K562 (cell line): Measurements from ENCODE around the gene NRCAM. TPM values are rescaled to one million over a fixed set of nuclear protein-coding genes. Genes with fewer than 3 reads are reported as not detected.

Source experiments
- ATAC-seq: fragments of 200-7000 bp; cut with Tn5 transposase; 3 replicates; pipeline ENCODE4 v1.9.1; 2020; ENCODE audit warnings: moderate library complexity
- BruUV-seq: library from RNA; stranded (reverse); fragments of 400-500 nt; replicated peaks from 2 replicates; lab custom pipeline; 2021; lab: Mats Ljungman, UMichigan
- CTCF ChIA-PET: fragments of 300-600 bp; formaldehyde crosslinking; extraction: SDS; loops from one replicate; lab custom pipeline; 2021; ENCODE audit warnings: low intra/inter-chr PET ratio; lab: Yijun Ruan, JAX
- POLR2A ChIA-PET: fragments of 300-600, 350-650 bp; sonication (Branson Sonifier 250); formaldehyde crosslinking; extraction: SDS; loops from one replicate; lab custom pipeline; 2021; ENCODE audit warnings: antibody characterized with exemption, inconsistent platforms; lab: Yijun Ruan, JAX
- DNase-seq, 4 experiments: peaks; one replicate each; pipeline versions ENCODE4 v3.0.0 to v3.0.0-alpha.2; 2011 to 2018; ENCODE audit warnings: low spot score in 3 of 4, mixed read lengths in 3 of 4; ENCODE audit errors: extremely low read depth in 1 of 4
- FAIRE-seq: peaks from 2 replicates; lab custom pipeline; 2011; peaks lifted over from hg19 to GRCh38; lab: Jason Lieb, UNC
- H2AFZ ChIP-seq: 2 replicates; pipeline ENCODE4 v1.6.0; 2011; ENCODE audit warnings: low read depth, low read length, control low read depth, inconsistent platforms
- H3K27ac ChIP-seq: fragments of 200-600 bp; 3 replicates; pipeline ENCODE4 v1.8.0; 2011; ENCODE audit warnings: low read depth, mild to moderate bottlenecking, control low read depth, inconsistent platforms, low read length, moderate library complexity, mixed read lengths; ENCODE audit errors: extremely low read depth
- H3K27me3 ChIP-seq, 2 experiments: fragments of 300-600 bp in 1 of 2; 2 replicates in 1 of 2; 3 replicates in 1 of 2; pipeline versions ENCODE4 v1.6.0 to v1.8.0; 2011; ENCODE audit warnings: inconsistent platforms in 2 of 2, low read length in 2 of 2, mild to moderate bottlenecking in 1 of 2, mixed read lengths in 1 of 2, moderate library complexity in 1 of 2; ENCODE audit not compliant: control insufficient read depth in 2 of 2, insufficient read depth in 2 of 2
- H3K36me3 ChIP-seq: fragments of 300-600 bp; 3 replicates; pipeline ENCODE4 v1.8.0; 2011; ENCODE audit warnings: mild to moderate bottlenecking, low read length, inconsistent platforms; ENCODE audit not compliant: control insufficient read depth, insufficient read depth
- H3K4me1 ChIP-seq, 2 experiments: fragments of 200-600 bp in 1 of 2; replicated peaks in 1 of 2; 2 replicates in 1 of 2; 3 replicates in 1 of 2; pipeline versions ENCODE4 v1.5.1 to v1.8.0; 2011; ENCODE audit warnings: inconsistent platforms in 2 of 2, low read length in 2 of 2, mild to moderate bottlenecking in 1 of 2, mixed read lengths in 1 of 2, moderate library complexity in 1 of 2; ENCODE audit not compliant: control insufficient read depth in 2 of 2, insufficient read depth in 2 of 2
- H3K4me2 ChIP-seq: 2 replicates; pipeline ENCODE4 v1.6.1; 2011; ENCODE audit warnings: low read length, control low read depth, inconsistent platforms, mixed read lengths; ENCODE audit not compliant: insufficient read depth
- H3K4me3 ChIP-seq: fragments of 200-600 bp; sonication (generic), shearing (Covaris generic); 2 replicates; pipeline ENCODE4 v1.5.1; 2016; ENCODE audit warnings: control low read depth, inconsistent platforms
- H3K79me2 ChIP-seq: fragments of 200-600 bp; 3 replicates; pipeline ENCODE4 v1.8.0; 2011; ENCODE audit warnings: low read length, inconsistent platforms; ENCODE audit not compliant: control insufficient read depth, insufficient read depth
- H3K9ac ChIP-seq, 2 experiments: 2 replicates each; pipeline versions ENCODE4 v1.6.0 to v1.6.1; 2011; ENCODE audit warnings: low read depth in 2 of 2, low read length in 2 of 2, control low read depth in 1 of 2, inconsistent platforms in 1 of 2, mild to moderate bottlenecking in 1 of 2, mixed read lengths in 1 of 2; ENCODE audit not compliant: insufficient read depth in 1 of 2
- H3K9me1 ChIP-seq: one replicate; pipeline ENCODE4 v1.6.0; 2011; ENCODE audit warnings: inconsistent platforms, mild to moderate bottlenecking, low read length, moderate library complexity; ENCODE audit not compliant: control insufficient read depth, insufficient read depth
- H3K9me3 ChIP-seq: replicated peaks from 2 replicates; pipeline ENCODE4 v1.5.1; 2011; ENCODE audit warnings: low read depth, low read length, inconsistent platforms; ENCODE audit not compliant: control insufficient read depth, insufficient read depth
- H4K20me1 ChIP-seq: replicated peaks from 2 replicates; pipeline ENCODE4 v1.6.1; 2011; ENCODE audit warnings: low read length, inconsistent platforms, mixed read lengths; ENCODE audit not compliant: control insufficient read depth, insufficient read depth
- JUN ChIP-seq, 2 experiments: sonication (generic) in 1 of 2; formaldehyde crosslinking in 1 of 2; IDR thresholded peaks; 2 replicates each; pipeline versions ENCODE4 v1.6.1 to v1.8.0; 2012 to 2022; ENCODE audit warnings: borderline replicate concordance in 2 of 2, mild to moderate bottlenecking in 2 of 2, improper control_type of control experiment in 1 of 2, low read depth in 1 of 2, low read length in 1 of 2, missing genetic modification reagents in 1 of 2
- KLF10 ChIP-seq: fragments of 250-450 bp; sonication (Bioruptor Pico); IDR thresholded peaks from 2 replicates; pipeline ENCODE4 v1.6.1; 2021; ENCODE audit warnings: matching md5 sums
- NFE2 ChIP-seq: IDR thresholded peaks from 2 replicates; pipeline ENCODE4 v1.6.1; 2014; ENCODE audit warnings: antibody characterized with exemption, low read depth
- NFIC ChIP-seq: fragments of 450-650 bp; IDR thresholded peaks from 2 replicates; pipeline ENCODE4 v1.6.1; 2017; ENCODE audit warnings: mild to moderate bottlenecking, inconsistent platforms
- SPI1 ChIP-seq: IDR thresholded peaks from 2 replicates; pipeline ENCODE4 v1.6.1; 2011; ENCODE audit warnings: low read depth, low read length, control low read depth, borderline replicate concordance
- SRSF7 ChIP-seq: fragments of 200-400 bp; formaldehyde crosslinking; optimal IDR thresholded peaks from 2 replicates; pipeline ENCODE3; 2017; ENCODE audit warnings: mild to moderate bottlenecking, low read depth, low read length
- TSC22D4 ChIP-seq: fragments of 450-650 bp; IDR thresholded peaks from 2 replicates; pipeline ENCODE4 v1.6.1; 2016; ENCODE audit warnings: missing genetic modification characterization, missing biosample characterization, control low read depth
- ZNF57 ChIP-seq: fragments of 450-650 bp; formaldehyde crosslinking; IDR thresholded peaks from 2 replicates; pipeline ENCODE4 v1.4.0; 2020; ENCODE audit warnings: mild to moderate bottlenecking, moderate library complexity
- ZZZ3 ChIP-seq: fragments of 450-650 bp; IDR thresholded peaks from 2 replicates; pipeline ENCODE4 v1.6.1; 2016; ENCODE audit warnings: antibody characterized with exemption, mild to moderate bottlenecking, moderate library complexity
- WGBS: fragments of 100-300 bp; shearing (Covaris generic); methylation state at CpG from one replicate; pipeline ENCODE4 v1.1.6; 2016; ENCODE audit warnings: low coverage, mixed read lengths; ENCODE audit not compliant: insufficient coverage; ENCODE audit errors: missing lambda C conversion rate; 5-methylcytosine and 5-hydroxymethylcytosine counted together
- in situ Hi-C: fragments of 300-500 bp; cut with MboI; formaldehyde crosslinking; loops from 4 replicates; pipeline ENCODE4 v1.15.0; 2018; ENCODE audit warnings: inconsistent platforms, mixed read lengths
- intact Hi-C: fragments of 100-400 bp; cut with micrococcal nuclease; formaldehyde crosslinking; loops from 2 replicates; pipeline ENCODE4 v1.14.2; 2022
- polyA plus RNA-seq, 8 experiments: library from polyadenylated mRNA; depleted of rRNA in 4 of 8; stranded (reverse) in 5 of 8; unstranded in 3 of 8; fragments of >200 nt; fragmentation: Nextera tagmentation in 2 of 8; fragmentation: Illumina TruSeq in 1 of 8; extraction: Ambion mirVana in 2 of 8; extraction: Trizol in 1 of 8; gene quantifications; 2 replicates each; pipeline versions ENCODE4 v1.2.1 to v1.2.3, GENCODE V29; 2011 to 2014; ENCODE audit warnings: inconsistent platforms in 1 of 8, missing spikeins in 1 of 8
- total RNA-seq, 7 experiments: library from RNA; depleted of rRNA in 6 of 7; stranded (reverse); fragments of >200 nt in 6 of 7; fragmentation: Illumina TruSeq in 2 of 7; extraction: Trizol in 2 of 7; gene quantifications; 2 replicates each; pipeline versions ENCODE4 v1.2.1 to v1.2.3, GENCODE V29; 2011 to 2021; ENCODE audit warnings: low replicate concordance in 1 of 7
- TF ChIP-seq, protein P1 (sequence below): fragments of 250-450 bp; sonication (Bioruptor Pico); IDR thresholded peaks from 2 replicates; pipeline ENCODE4 v1.5.0; 2021; ENCODE audit warnings: mild to moderate bottlenecking, borderline replicate concordance
- TF ChIP-seq, protein P2 (sequence below): fragments of 250-450 bp; sonication (Bioruptor Pico); IDR thresholded peaks from 2 replicates; pipeline ENCODE4 v1.5.0; 2021

Gene NRCAM
- total and polyA plus RNA-seq, 9 of the 15 experiments (the other 6 are each of a cell fraction or from before 2014, with no cell fraction given), result 0.03 to 0.54 (median 0.12) TPM; not detected in 1

GRCh38 chr7:108202743-108203142 is 253.5 kb downstream of the NRCAM start:
- in situ Hi-C loops, result no loop called here
- POLR2A ChIA-PET, result interaction anchor here (0.6 to 0.8 kb wide), 3 partner anchors 35 to 674 kb away, joined by 3 read pairs; no protein-coding TSS in a partner anchor
- DNase-seq (no peak), FAIRE-seq (no peak)
- CTCF ChIA-PET, result no interaction called here
- no peak overlapping the region for H3K4me3 ChIP-seq
- no peaks in the 10 kb centered on the region for H3K79me2 ChIP-seq
- 0% methylated on average over 4 of the region's 4 CpGs for WGBS
- H3K4me2 ChIP-seq, result no peak overlapping the region
- no peak overlapping the region; the same call in none of the 2 replicates for H2AFZ ChIP-seq
- H3K27ac ChIP-seq, result no peak overlapping the region
- TF ChIP-seq, protein P1, sequence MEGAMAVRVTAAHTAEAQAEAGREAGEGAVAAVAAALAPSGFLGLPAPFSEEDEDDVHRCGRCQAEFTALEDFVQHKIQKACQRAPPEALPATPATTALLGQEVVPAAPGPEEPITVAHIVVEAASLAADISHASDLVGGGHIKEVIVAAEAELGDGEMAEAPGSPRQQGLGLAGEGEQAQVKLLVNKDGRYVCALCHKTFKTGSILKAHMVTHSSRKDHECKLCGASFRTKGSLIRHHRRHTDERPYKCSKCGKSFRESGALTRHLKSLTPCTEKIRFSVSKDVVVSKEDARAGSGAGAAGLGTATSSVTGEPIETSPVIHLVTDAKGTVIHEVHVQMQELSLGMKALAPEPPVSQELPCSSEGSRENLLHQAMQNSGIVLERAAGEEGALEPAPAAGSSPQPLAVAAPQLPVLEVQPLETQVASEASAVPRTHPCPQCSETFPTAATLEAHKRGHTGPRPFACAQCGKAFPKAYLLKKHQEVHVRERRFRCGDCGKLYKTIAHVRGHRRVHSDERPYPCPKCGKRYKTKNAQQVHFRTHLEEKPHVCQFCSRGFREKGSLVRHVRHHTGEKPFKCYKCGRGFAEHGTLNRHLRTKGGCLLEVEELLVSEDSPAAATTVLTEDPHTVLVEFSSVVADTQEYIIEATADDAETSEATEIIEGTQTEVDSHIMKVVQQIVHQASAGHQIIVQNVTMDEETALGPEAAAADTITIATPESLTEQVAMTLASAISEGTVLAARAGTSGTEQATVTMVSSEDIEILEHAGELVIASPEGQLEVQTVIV (CRISPR knock-in tag), result no peak
- TF ChIP-seq SPI1 (no peak), NFIC (no peak), TSC22D4 (tag) (no peak), KLF10 (CRISPR knock-in tag) (no peak), JUN (IDR thresholded peaks at IDR 0.05; ENCODE audit: borderline replicate concordance, low read depth, low read length) (no peak), JUN (CRISPR knock-in tag; IDR thresholded peaks at IDR 0.05; ENCODE audit: borderline replicate concordance) (no peak), SRSF7 (no peak), ZNF57 (CRISPR knock-in tag) (no peak), NFE2 (no peak), ZZZ3 (no peak)
- TF ChIP-seq, protein P2, sequence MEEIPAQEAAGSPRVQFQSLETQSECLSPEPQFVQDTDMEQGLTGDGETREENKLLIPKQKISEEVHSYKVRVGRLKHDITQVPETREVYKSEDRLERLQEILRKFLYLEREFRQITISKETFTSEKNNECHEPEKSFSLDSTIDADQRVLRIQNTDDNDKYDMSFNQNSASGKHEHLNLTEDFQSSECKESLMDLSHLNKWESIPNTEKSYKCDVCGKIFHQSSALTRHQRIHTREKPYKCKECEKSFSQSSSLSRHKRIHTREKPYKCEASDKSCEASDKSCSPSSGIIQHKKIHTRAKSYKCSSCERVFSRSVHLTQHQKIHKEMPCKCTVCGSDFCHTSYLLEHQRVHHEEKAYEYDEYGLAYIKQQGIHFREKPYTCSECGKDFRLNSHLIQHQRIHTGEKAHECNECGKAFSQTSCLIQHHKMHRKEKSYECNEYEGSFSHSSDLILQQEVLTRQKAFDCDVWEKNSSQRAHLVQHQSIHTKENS (CRISPR knock-in tag), result no peak
- TF ChIP-seq, all 486 proteins: peak for 0
- no peaks in the 10 kb centered on the region for H3K36me3 ChIP-seq
- H3K9ac ChIP-seq, result no peak overlapping the region
- ATAC-seq, result no peak
- no peaks in the 10 kb centered on the region for H3K9me1 ChIP-seq
- no peaks in the 10 kb centered on the region for H3K9me3 ChIP-seq
- H3K4me1 ChIP-seq, result peaks cover 0 to 4% of the 10 kb centered on the region in 2 experiments; a peak in 2 of 5 replicates
- no TSS peak for BruUV-seq
- intact Hi-C loops, result no loop called here
- no peaks in the 10 kb centered on the region for H3K27me3 ChIP-seq
- no peaks in the 10 kb centered on the region for H4K20me1 ChIP-seq
